GM18499 (cell line): ENCODE results near the gene ADAM8.

Source experiments
- ATAC-seq: cut with Tn5 transposase; IDR thresholded peaks from one replicate; pipeline ENCODE4 v1.9.1; 2021; ENCODE audit warnings: moderate number of reproducible peaks; ENCODE audit not compliant: insufficient read depth, unreplicated experiment

The ADAM8 gene

GRCh38 chr10:133309100-133309719, 32.5 kb upstream of the ADAM8 start:
- ATAC-seq = peak; percentile 35

- peak; percentile 42 for ATAC-seq
These were observed 31.9 kb upstream of the ADAM8 start, which contains the start of the genes TUBGCP2 and ZNF511 for GRCh38 chr10:133308421-133309099. TSS of gene TUBGCP2 (minus strand) at chr10:133308872. CDS start at chr10:133302941, 5,931 bp downstream. TSS of gene ZNF511 (plus strand) at chr10:133308914. CDS start at chr10:133308944, 30 bp downstream.

GRCh38 chr10:133307776-133308420, 31.2 kb upstream of the ADAM8 start:
- ATAC-seq = peak; percentile 43

GRCh38 chr10:133306941-133307379, 30.3 kb upstream of the ADAM8 start:
- no peak for ATAC-seq

- ATAC-seq = no peak
These were observed 29.4 kb upstream of the ADAM8 start for GRCh38 chr10:133306097-133306476.

- no peak for ATAC-seq
These were observed 26.5 kb upstream of the ADAM8 start for GRCh38 chr10:133303206-133303605.

- ATAC-seq = no peak
These were observed 25.6 kb upstream of the ADAM8 start for GRCh38 chr10:133302230-133302629.

- no peak for ATAC-seq
These were observed 23.1 kb upstream of the ADAM8 start for GRCh38 chr10:133299738-133300137.

GRCh38 chr10:133299224-133299623, 22.6 kb upstream of the ADAM8 start:
- no peak for ATAC-seq

GRCh38 chr10:133298466-133298865, 21.8 kb upstream of the ADAM8 start:
- no peak for ATAC-seq

- ATAC-seq = no peak
These were observed 20.8 kb upstream of the ADAM8 start for GRCh38 chr10:133297504-133297903.

GRCh38 chr10:133295426-133296320, 19.0 kb upstream of the ADAM8 start:
- ATAC-seq = no peak

GRCh38 chr10:133294189-133294588, 17.5 kb upstream of the ADAM8 start:
- no peak for ATAC-seq

GRCh38 chr10:133293810-133294119, 17.1 kb upstream of the ADAM8 start:
- ATAC-seq = no peak

- no peak for ATAC-seq
These were observed 16.5 kb upstream of the ADAM8 start for GRCh38 chr10:133292919-133293809.

- no peak for ATAC-seq
These were observed 13.1 kb upstream of the ADAM8 start for GRCh38 chr10:133289761-133290160.

GRCh38 chr10:133287832-133288500, 11.3 kb upstream of the ADAM8 start:
- ATAC-seq = no peak

- no peak for ATAC-seq
These were observed 9.7 kb upstream of the ADAM8 start for GRCh38 chr10:133286366-133286765.

GRCh38 chr10:133285217-133285616, 8.5 kb upstream of the ADAM8 start:
- no peak for ATAC-seq
